Measurements from ENCODE around the gene LRP4.

DNA sequence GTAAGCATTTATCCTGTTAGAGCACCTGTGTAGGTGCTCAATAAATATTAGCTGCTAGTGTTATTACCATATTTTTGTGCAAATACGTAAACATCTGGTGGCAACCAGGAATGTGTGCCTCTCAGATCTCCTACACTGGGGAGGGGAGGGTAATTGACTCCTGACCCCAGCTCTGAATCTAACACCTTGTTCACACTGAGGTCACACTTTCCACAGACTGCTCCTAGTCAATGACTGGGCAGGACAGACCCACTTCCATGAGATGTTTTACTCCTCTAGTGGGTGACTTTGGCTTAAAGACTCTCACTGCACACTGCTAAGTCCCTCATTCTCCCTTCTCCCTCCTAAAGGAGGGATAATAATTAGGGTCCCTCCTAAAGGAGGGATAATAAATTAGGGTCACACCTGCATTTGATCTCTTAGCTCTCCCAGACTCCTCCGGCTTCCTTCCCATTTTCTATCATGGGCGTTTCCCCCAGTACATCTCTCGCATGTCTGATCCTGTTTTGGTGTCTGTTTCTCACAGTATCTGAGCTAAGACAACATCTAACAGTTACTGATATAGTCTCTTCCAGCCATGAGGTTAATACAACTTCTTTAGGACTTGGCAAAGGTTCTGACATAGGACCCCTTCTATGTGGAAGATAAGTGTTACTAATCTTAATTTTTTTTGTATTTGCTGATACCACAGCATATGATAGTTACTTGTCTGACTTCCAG is 26.2 kb upstream of the LRP4 start:
- TF ChIP-seq, protein P1, sequence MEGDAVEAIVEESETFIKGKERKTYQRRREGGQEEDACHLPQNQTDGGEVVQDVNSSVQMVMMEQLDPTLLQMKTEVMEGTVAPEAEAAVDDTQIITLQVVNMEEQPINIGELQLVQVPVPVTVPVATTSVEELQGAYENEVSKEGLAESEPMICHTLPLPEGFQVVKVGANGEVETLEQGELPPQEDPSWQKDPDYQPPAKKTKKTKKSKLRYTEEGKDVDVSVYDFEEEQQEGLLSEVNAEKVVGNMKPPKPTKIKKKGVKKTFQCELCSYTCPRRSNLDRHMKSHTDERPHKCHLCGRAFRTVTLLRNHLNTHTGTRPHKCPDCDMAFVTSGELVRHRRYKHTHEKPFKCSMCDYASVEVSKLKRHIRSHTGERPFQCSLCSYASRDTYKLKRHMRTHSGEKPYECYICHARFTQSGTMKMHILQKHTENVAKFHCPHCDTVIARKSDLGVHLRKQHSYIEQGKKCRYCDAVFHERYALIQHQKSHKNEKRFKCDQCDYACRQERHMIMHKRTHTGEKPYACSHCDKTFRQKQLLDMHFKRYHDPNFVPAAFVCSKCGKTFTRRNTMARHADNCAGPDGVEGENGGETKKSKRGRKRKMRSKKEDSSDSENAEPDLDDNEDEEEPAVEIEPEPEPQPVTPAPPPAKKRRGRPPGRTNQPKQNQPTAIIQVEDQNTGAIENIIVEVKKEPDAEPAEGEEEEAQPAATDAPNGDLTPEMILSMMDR (IDR thresholded peaks at IDR 0.05; ENCODE audit: control extremely low read depth in 1 of 3, insufficient read depth in 1 of 3, low read depth in 1 of 3, low read length in 3 of 3): no peak
- TF ChIP-seq PHF8 (conservative IDR thresholded peaks at IDR 0.05; ENCODE audit: low read depth, low read length) (no peak), GTF2F1 (IDR thresholded peaks at IDR 0.05; ENCODE audit: borderline replicate concordance, low read depth, low read length) (no peak), EP300 (IDR thresholded peaks at IDR 0.05; ENCODE audit: borderline replicate concordance in 1 of 2, low read depth in 2 of 2, low read length in 2 of 2) (no peak), CEBPB (IDR thresholded peaks at IDR 0.05; ENCODE audit: low read depth, low read length) (no peak), BCL11A (IDR thresholded peaks at IDR 0.05; ENCODE audit: low read depth in 2 of 2, low read length in 2 of 2) (no peak), CBX5 (IDR thresholded peaks at IDR 0.05; ENCODE audit: low read depth, low read length) (no peak), YY1 (IDR thresholded peaks at IDR 0.05; ENCODE audit: low read depth, low read length) (no peak), CHD2 (IDR thresholded peaks at IDR 0.05; ENCODE audit: low read length) (no peak)
- TF ChIP-seq, protein P2, sequence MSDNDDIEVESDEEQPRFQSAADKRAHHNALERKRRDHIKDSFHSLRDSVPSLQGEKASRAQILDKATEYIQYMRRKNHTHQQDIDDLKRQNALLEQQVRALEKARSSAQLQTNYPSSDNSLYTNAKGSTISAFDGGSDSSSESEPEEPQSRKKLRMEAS (IDR thresholded peaks at IDR 0.05): no peak
